ENCODE data around the gene SEH1L.
"Not testable (repeated sequence)": the region's sequence is repeated elsewhere in the genome, so short reads cannot be mapped to it uniquely, and the experiment has no call there.

Gene SEH1L, protein sequence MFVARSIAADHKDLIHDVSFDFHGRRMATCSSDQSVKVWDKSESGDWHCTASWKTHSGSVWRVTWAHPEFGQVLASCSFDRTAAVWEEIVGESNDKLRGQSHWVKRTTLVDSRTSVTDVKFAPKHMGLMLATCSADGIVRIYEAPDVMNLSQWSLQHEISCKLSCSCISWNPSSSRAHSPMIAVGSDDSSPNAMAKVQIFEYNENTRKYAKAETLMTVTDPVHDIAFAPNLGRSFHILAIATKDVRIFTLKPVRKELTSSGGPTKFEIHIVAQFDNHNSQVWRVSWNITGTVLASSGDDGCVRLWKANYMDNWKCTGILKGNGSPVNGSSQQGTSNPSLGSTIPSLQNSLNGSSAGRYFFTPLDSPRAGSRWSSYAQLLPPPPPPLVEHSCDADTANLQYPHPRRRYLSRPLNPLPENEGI

DNA sequence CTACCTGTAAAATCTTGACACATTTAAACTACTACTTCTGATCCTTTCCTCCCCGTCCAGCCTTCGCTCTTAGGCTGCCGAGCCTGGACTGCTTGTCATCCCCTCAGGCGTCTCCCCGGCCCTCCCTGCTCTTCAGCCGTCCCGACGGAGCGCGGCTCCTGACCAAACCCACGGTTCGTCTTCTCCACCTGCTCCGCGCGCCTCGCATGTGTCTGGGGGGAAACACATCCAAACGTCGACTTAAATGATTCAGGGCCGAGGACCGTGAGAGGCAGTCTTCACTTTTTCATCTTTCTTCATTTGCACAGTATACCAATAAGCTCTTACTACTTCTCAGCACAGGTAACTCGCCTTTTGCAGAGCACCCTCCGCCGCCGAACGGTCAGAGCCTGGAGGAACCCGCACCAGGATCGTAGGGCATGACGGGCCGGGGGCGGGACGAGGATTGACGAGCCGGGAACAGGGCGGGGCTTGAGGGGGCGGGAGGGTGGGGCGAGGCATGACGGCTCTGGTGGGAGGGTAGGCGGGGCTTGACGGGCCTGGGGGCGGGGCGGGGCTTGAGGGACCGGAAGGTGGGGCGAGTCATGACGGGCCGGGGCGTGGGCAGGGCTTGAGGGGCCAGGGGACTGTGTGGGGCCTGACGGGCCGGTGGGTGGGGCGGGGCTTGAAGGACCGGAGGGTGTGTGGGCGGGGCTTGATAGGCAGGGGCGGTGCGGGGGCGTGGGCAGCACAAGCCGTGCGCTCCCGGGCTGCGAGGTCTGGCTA lies at the start of gene SEH1L:
Gene SEH1L (plus strand): TSS at position 727 of the 765 bp plus-strand sequence. CDS start 111 bp downstream, outside the sequence.
- ATAC-seq, result peak; percentile 85
- DNase-seq, result peak; percentile 100

DNA sequence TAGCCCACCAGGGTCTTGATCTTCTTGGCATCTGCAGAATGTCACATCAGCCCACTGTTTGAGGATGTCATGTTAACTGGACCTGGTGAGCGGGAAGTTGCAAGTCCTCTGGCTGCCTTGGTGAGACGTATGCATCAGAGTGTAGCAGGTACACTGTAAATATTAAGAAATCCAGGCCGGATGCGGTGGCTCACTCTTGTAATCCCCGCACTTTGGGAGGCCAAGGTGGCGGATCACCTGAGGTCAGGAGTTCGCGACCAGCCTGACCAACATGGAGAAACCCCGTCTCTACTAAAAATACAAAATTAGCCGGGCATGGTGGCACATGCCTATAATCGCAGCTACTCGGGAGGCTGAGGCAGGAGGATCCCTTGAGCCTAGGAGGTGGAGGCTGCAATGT lies 46.6 kb upstream of the SEH1L start:
- ATAC-seq, DNase-seq: not testable (repeated sequence)

DNA sequence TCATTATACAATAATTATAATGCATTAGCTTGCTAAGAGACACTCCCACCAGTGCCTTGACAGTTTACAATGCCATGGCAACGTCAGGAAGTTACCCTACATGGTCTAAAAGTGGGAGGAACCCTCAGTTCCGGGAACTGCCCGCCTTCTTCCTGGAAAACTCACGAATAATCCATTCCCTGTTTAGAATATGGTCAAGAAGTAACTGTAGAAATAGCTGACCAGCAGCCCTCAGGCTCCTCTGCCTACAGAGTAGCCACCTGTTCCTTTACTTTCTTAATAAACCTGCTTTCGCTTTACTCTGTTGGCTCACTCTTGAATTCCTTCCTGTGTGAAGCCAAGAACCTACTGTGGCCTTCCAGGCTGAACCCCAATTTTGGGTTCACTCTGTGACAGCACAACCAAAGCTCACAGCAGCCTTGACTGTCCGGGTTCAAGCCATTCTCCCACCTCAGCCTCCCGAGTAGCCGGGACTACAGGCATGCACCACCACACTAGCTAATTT lies 43.7 kb upstream of the SEH1L start:
- ATAC-seq (peak; percentile 8), DNase-seq (peak; percentile 57)

DNA sequence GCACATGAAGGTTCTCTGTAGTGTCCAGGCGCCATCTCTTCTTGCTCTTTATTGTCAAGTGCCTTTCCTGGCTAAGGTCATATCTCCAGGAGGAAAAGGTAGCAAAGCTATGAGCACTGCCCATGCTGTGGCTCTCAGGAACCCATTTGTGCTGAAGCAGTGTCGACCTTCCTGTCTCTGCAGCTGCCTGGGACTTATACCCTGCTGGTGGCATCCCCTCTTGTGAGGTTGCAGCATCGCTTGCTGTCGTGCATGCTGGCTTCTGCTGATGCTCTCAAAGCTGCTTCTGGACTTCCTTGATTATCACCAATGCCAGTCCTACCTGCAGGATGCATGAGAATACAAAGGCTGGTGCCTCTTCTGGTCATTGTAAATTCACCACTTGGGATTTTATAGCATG lies 41.7 kb upstream of the SEH1L start:
- DNase-seq (no peak), ATAC-seq (no peak)

DNA sequence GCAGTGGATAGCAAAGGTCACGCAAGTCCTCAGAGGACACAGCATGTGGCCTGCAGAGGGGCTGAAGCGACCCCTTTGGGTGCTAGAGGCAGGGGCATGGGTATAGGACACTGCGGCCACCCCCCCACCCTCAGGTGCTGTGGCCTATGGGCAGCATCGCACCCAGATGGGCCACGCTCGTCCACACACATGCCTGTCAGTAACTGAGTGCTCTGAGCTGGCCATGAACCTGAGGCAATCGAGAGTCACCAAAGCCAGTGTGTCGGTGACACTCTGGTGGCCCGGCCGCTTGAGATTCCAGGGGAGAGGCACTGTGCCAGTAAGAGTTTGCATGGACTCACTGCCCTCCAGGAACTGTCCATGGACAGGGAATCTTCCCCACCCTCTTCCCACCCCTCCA lies 41.0 kb upstream of the SEH1L start:
- DNase-seq (no peak), ATAC-seq (no peak)

DNA sequence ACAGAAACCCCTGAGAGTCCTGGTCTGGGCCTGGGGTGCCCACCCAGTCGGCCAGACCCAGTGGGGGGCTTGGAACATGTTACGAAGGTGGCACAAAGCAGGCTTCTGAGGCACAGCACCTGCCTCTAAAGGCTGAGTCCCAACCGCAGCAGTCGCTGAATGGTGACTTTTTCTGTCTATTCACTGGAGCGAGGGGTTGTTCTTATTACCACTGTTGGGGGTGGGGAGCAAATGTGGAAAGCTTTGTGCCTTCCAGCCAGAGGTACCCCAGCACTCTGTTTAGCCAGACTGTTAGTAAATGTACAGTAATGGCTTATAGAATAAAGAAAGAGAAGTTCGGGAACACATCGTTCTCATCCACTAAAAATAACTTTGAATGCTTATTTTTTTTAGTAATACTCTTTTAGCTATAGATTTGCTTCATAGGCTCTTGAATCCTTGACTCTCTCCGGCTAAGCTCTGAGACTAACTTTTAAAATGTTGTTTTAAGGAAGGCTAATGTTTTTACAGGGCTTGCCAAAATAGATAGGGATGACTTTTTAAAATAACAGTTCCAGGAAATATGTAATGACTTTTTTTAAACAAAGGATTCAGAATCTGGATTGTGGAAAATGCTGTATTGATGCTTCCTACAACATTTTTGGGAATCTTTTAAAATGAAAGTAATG lies 40.4 kb upstream of the SEH1L start:
- ATAC-seq, result no peak
- DNase-seq, result no peak

DNA sequence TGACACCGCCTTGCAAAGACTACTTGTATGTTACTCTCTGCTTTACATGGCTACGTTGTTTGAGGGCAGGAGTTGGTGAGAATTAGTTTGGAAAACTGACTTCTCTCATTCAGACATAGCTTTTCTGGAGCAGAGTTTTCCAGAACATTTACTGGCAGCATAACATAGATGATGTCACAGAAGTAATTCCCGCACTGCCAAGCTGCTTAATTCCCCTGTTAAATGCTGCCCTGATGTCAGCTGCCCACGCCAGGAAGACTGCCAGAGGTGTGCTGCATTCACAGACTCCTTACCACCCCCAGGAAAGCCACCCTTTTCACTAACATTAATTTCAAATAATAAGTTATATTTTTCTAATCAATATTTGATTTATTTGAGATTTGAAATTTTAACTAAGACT lies 39.1 kb upstream of the SEH1L start:
- ATAC-seq (no peak), DNase-seq (no peak)

DNA sequence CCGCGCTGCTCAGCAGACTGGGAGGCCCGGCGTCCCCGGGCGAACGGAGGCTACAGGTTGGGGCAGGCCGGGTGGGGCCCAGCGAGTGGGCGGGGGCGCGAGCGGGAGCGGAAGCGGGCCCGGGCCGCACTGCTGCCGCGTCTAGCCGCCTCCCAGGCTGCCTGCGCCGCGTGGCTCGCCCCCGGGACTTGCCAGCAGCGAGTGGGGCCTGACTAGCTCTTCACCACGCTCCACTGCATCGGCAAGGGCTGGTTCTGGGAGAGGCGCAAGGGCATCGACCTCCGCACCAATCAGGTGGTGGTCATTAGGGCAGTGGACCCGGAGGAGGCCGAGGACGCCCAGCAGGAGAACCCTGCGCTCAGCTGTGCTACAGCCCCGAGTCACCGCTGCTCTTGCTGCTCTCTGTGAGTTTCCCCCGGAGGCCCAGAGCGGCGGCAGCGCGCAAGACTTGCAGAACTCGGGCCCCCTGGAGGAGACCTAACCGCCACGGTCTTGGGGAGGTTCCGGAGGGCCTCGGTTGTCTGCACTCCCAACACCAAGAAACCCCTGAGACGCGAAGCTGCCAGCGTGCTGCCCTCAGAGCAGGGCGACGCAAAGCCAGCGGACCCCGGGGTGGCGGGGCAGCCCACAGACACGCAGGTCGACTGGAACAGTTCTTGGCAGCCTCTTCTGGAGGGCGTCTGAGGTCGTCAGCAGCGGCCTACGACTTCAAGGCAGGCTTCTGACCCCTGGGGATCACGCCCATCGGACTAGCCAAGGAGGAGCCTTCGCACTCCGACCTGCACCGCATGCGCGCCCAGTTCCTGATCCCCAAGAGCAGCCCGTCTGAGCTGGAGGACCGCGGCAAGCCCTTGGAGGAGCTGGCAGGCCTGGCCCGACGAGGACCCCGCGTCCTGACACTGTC lies 36.5 kb upstream of the SEH1L start:
- ATAC-seq (peak; percentile 89), DNase-seq (peak; percentile 77)

DNA sequence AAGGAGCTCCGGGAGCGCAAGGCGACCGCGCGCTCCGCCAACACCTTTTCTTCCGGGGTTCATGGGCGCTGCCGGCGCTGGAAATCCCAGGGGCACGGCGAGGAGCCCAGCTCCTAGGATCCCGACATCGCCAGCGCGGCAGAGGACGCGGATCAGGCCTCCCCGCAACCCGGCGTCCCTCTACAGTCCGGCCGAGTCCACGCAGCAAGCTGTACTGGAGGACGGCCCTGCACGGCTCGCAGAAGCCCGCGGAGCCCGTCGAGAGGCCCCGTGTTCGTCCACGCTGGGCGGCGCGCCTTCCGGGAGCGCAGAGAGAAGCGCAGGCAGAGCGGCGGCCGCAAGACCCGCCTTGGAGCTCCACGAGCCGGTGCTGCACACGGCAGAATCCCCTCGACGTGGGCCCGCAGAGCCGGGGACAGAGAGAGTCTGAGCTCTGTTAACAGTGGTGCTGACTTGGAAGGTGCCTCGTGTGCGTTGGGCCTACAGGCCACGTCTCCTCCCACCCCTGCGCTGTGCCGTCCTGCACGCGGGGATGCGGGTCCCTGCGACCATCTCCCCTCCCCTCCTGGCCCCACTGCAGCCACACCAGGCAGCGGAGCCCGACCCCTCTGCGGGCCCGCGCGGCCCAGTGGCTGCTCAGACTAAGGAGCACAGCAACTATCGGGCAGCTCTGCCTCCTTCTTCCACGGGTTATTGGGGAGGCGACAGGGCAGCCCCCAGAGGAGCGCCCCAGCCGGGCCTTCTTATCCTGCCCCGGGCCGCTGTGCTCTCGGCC lies 35.7 kb upstream of the SEH1L start:
- DNase-seq (no peak), ATAC-seq (no peak)

DNA sequence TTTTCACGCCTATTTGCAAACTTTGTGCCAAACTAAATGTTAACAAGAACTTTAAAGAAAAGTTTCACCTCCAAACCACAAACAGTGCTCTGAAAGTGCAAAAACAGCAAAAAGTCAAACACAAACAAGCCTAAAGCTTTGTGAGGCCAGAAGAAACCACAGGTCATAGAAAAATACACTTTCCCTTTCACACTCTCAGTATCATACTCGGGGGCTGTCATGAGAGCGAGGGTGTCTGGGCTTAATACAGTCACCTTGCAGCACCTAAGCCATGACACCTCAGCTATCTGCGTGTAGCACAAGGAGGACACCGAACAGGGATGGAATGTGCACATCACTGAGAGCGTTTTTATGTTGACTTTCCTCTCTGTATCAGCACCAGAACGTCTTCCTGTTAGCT lies 26.6 kb upstream of the SEH1L start:
- ATAC-seq (peak; percentile 90), DNase-seq (peak; percentile 21)

DNA sequence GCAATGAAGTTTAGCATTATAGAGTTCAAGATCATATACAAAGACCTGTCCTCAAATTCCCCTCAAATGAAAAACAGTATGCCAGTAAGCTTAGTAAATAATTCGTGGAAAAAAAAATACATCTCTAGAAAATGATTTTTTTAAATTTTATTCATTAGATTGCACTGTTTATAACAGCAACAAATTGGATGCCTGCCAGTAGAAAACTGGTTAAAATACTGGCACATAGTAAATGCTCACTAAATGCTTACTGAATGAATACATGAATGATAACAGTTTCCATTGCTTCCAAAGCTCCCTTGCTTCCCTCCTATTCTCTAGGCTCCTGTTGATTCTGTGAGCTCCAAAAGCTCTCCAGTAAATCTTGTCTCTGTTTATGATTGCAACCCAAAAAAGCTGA lies 25.5 kb upstream of the SEH1L start:
- ATAC-seq (no peak), DNase-seq (no peak)

DNA sequence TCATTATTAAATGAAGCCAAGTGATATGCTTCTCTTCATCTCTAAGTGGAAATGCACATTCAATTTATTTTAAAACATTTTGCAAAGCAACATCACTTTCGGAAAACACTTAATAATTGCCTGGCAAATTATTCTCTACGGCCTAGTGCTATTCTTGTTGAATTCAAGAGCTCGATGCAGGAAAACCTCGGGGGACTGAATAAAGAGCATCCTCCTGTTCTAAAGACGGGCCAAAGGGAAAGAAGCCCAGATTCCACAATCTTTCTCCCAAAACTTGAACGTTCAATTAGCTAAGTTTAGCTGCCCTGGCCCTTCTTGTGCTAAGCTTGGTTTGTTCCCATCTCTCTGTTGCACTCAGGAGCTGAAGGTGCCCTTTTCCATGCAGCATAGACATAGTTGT lies 23.2 kb upstream of the SEH1L start:
- no peak for ATAC-seq
- DNase-seq, result no peak

DNA sequence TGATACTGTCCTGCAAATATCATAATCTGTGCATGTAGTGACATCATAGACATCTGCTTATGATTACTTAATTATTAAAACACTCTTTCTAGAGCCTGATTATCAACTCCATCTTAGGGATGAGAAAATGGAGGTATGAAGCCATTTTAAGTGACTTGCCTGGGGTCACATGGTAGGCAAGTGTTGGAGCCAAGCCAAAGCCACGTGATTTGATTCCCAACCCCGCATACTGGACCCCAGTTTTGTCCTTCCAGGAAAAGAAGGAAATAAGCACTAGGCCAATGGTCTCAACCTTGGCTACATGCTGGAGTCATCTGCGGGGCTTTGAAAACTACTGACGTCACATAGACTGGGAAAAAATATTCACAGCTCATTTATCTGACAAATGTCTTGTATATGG lies 19.6 kb upstream of the SEH1L start:
- DNase-seq, result no peak

DNA sequence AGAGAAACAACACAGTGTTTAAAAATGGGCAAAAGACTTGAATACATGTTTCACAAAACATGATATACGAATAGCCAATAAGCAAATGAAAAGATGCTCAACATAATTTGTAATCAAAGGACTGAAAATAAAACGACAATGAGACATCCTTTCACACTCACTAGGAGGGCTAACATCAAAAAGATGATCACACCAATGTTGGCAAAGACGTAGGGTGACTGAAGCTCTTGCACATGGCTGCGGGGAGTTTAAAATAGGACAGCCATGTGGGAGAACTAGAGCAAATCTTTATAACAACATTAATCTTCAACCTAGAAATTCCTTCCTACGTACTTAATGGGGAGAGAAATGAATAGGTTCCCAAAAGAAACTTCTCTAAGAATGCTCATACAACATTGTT lies 19.2 kb upstream of the SEH1L start:
- ATAC-seq (no peak), DNase-seq (no peak)

More for the DNA sequence above, 19.6 kb upstream of the SEH1L start:
- no peak for ATAC-seq

DNA sequence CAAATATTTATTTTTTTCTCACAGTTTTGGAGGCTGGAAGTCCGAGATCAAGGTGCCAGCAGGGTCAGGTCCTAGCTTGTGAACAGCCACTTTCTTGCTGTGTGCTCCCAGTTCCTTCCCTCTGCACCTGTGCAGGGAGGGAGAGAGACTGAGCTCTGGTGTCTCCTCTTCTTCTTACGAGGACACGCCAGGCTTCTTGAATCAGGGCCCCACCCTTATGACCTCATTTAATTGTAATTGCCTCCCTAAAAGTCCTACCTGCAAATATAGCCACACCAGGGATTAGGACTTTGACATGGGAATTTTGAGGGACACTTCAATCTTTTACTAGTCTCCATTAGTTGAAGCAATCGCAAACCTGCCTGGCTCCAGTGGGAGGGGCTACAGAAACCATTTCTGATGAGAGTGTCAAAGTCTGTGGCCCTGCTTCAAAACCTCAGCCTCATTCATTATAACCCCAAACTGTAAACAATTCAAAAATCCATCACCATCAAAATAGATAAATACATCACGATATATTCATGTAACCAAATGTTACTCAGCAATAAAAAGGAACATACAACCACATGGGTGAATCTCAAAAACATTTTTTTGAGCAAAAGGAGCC lies 18.2 kb upstream of the SEH1L start:
- ATAC-seq (no peak), DNase-seq (no peak)

DNA sequence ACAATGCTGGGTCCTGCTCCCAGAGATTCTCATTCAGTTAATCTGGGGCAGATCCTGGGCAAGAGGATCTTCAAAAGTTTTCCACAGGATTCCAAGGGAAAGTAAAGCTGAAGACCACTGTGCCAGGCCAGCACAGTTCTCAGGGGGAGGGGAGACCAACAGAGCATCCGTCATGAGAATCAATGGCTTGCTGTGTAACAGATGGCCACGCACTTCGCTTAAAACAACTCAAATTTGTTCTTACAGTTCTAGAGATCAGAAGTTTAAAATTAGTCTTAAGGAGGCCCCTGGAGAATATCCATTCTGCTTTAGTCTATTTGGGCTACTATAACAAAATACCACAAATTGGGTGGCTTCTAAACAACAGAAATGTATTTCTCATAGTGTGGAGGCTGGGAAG lies 17.4 kb upstream of the SEH1L start:
- ATAC-seq (no peak), DNase-seq (no peak)

DNA sequence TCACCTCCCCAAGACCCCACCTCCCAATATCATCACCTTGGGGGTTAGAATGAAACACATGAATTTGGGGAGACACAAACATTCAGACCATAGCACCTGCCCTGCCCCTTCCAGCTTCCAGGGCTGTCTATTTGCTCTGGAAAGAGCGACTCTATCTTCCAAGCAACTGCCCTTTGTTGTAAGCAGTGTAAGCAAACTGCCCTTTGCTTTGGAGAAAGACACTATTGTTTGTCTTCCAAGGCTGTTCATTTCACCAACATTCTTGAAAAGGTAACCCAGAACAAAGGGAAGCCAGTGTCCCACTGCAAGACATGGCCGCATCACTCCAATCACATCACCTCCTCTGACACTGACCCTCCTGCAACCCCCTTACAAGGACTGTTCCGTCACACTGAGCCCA lies 16.9 kb upstream of the SEH1L start:
- no peak for DNase-seq
- ATAC-seq, result no peak

DNA sequence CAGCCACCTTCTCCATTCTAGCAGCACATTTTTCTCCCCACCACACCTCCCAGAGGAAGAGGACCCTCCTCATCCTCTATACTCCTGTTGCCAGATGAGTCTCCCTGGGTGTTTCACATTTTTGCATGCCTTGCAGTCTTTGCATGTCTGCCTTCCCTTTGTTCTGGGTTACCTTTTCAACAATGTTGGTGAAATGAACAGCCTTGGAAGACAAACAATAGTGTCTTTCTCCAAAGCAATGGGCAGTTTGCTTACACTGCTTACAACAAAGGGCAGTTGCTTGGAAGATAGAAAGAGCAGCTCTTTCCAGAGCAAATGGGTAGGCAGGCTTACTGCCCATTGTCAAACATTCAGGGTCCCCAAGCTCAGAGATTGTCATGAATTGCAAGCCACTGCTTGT lies 14.5 kb upstream of the SEH1L start:
- no peak for ATAC-seq
- no peak for DNase-seq

DNA sequence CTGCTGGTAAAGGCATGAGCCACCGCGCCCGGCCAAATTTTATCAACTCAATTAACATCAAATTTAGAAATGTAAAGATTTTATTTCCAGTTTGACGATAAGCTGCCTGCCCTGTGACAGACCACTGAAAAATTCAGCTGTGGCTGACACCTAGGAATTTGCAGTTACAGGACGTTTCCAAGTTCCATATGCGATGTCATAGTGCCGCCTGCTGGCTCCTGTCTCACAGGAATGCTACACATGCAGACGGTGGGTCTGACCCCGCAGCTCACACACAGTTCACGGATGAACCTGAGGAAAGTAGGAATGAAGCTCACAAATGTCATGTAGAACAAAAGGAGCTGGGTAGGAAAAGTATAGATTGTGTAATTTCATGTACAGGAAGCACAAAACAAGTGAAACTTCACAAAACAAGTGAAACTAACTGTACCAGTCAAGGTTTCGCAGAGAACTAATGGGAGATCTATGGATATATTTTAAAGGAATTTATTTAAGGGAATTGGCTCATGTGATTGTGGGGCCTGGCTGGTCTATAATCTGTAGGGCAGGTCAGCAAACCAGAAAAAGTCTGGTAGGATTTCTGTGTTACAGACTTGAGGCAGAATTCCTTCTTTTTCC lies 13.2 kb upstream of the SEH1L start:
- ATAC-seq, result peak; percentile 85
- peak; percentile 79 for DNase-seq

DNA sequence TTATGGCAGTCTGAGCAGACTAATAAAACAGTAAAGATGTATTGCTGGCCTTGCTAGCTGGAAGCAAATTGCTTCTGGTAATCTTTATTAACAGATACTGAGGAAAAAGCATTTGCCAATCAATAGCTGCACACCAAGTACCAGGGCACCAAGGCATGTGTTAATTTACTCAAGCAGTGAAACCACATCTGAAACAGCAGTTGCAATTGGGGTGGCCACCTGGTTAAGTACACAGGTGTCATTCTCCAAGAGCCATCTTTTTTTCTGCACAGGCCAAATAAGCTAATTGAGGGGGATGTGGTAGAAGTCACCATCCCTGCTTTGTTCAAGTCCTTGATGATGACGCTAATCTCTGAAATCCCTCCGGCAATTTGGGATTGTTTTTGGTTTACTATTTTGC lies 8.6 kb upstream of the SEH1L start:
- ATAC-seq (no peak), DNase-seq (no peak)
